CD4-positive, alpha-beta T cell treated with Interleukin-15 for 1 hour (primary cell): ENCODE measurements around the gene RBBP8NL.

ENCODE experiments used
- DNase-seq: peaks from one replicate; pipeline ENCODE4 v3.0.0-alpha.2; 2020

RBBP8NL gene

DNA sequence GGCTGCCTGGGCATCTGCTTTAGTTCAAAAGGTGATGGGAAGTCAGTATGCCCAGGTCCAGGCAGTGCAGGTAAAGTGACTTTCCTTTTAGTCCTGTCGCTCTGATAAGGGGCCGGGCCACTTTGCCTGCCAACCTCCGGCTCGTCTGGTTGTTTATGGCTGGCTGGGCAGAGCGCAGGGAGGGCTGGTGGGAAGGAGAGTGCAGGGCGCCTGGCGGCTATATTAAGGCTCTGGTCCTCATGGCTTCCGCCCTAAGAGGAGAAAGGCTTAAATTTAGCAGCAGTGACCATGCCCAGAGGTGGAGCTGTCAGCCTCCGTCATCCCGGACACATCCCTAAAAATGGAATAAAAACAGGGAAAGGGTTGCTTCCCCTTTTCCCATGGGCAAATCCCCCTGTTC lies 33.8 kb upstream of the RBBP8NL start:
- no peak for DNase-seq

DNA sequence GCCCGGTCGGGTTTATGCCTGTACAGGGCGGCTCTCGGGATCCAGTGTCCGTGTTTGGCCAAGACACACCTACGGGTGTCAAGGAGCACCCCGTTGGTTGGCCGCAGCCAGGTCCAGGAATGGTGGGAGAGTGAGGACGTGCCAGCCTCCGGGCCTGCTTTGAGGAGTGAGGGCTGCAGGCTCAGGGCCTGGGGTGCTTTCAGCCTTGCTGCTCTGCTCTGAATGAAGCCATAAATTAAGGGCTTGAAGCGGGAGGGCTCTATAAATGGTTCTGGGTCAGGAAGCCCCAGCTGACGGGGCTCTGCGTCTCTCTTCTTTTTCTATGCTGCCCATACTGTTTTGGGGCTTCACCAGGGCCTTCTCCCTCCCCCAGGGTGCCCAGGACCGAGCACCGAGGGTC lies 33.3 kb upstream of the RBBP8NL start:
- DNase-seq = no peak

GRCh38 chr20:62459488-62459887 lies 32.1 kb upstream of the RBBP8NL start:
- no peak for DNase-seq

- DNase-seq = no peak
Observed at GRCh38 chr20:62458275-62459251, 31.2 kb upstream of the RBBP8NL start.

GRCh38 chr20:62457831-62458230 lies 30.5 kb upstream of the RBBP8NL start:
- no peak for DNase-seq

GRCh38 chr20:62457098-62457497 lies 29.8 kb upstream of the RBBP8NL start:
- no peak for DNase-seq

GRCh38 chr20:62455929-62456328 lies 28.6 kb upstream of the RBBP8NL start:
- no peak for DNase-seq

DNA sequence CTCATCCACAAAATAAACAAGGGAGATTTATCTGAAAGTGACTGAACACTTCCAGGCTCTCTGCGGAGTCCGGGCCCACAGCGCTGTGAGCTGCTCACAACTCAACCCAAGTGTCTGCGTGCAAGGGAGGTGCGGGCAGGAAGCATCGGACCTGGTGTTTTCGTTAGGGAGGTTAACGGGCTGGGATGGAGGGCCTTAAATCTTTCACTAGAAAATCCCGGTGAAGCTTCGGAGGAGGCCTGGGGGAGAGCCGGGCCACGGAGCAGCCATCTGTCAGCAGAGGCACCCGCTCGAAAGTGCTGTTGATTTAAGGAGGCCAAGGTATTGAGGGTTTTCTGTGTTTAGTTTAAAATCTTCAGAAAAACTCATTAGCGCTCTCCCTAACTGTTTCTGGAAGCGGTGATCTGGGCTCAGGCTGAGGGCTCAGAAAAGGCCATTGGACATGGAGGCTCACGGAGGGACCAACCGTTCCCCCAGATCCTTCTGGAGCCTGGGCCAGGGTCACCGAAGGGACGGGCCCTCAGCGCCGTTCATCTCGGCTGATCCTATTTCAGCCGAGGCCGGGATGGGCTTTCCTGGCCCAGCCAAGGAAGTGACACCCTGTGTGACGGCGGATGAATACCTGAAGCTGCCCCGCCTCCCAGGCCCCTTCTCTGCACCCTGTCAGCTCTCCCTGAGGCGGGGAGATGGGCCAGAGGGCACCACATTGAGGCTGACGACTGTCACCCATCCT lies 27.7 kb upstream of the RBBP8NL start:
- DNase-seq = no peak

- no peak for DNase-seq
Observed at GRCh38 chr20:62453186-62453808, 26.0 kb upstream of the RBBP8NL start.

DNA sequence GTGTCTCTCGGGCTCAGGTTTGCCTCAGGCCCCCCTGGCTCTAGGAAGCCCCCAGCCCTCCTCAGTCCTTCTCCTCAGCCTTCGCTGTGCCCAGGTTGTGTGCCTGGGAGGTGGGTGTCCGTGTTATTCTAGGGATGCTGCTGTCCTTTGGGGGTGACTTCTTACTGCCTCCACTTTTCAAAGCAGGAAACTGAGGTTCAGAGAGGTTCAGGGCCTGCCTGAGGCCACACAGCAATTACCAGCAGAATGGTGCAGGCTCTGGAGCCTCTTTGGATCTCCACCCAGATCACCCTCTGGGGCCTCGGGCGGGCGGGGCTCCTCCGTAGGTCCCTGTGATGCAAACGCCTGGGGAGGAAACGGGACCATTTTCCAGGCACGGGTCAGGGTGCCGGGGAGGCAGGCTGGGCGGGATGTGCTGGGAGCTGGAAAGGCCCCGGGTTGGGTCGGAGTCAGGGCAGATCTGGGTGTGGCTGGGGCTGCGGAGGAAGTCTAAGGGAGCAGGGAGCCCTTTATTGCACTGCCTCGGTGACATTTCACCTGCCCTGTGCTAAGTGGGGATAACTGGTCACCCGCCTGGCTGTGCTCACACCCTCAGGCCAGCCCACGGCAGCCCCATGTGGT lies 25.2 kb upstream of the RBBP8NL start:
- DNase-seq = no peak

GRCh38 chr20:62451970-62452369 lies 24.6 kb upstream of the RBBP8NL start:
- DNase-seq = no peak

DNA sequence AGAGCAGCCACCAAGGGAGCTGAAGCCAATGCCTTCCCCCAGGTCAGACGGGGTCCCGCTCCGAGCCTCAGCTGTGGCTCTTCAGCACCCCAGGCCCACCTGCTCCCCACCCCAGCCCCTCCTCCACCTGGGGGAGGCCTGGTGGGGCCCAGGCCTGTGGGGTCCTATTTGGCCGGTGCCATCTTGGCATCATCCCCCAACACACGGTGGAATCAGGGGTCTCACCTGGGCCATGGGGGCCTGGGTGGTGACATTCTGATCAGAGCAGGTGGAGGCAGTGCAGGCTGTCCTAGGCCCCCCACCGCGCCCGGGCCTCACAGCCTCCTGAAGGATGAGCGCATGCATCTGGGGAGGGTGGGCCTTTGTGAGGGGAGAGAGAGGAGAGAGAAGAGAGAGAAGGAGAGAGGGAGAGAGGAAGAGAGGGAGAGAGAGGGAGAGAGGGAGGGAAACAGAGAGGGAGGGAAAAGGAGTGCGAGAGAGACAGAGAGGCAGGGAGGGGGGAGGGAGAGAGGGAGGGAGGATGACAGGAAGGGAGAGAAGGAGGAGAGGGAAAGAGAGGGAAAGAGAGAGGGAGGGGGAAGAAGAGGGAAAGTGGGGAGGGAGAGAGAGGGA lies 23.9 kb upstream of the RBBP8NL start:
- no peak for DNase-seq

DNA sequence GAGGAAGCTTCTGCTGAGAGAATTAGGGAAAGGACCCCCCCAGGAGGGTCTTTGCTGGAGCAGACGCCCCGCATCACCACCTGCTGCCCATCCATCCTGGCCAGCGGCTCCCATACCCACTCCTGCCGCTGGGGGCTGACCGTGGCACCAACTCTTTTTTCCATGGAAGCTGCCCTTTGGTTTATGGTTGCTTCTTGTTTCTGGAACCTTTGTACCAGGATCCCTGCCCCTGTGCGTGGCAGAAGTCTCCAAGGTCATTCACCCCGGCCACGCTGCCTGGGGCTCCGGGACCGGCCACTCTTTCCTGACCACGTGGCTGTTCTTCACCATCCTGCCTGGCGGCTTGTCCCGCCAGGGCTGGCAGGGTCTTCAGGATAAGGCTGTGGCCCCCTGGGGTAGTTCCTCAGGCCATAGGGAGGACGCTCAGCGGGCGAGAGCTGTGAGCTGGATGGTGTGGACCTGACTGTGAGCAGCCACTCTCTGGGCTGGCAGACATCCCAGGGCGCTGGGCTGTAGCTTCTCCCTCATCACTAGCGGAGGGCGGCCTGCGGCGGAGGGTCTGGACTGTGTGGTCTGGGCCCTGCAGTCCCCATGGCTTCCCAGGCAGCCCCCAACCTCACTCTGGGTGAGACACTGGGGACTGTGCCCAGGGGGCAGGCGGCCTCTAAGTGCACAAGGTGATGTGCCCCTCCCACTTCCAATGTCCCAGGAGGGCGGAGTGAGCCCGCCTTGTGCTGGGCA lies 22.8 kb upstream of the RBBP8NL start:
- no peak for DNase-seq

DNA sequence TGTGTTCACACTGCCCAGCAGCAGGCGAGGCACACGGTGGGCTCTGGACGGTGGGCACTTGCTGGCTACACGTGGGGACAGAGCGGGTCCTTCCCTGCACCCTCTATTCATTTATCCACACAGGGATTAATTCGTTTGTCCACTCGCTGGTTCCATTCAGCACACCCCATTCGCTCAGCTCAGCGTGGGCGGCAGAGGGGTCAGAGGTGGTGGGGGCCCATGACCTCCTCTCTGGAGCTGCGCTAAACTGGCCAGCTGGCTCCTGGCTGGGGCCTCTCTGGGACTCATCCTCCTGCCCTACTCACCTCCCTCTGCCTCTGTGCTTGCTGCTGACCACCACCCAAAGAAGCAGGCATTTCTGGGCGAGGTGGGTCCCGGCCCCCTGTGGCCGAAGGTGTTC lies 21.4 kb upstream of the RBBP8NL start:
- DNase-seq = no peak

DNA sequence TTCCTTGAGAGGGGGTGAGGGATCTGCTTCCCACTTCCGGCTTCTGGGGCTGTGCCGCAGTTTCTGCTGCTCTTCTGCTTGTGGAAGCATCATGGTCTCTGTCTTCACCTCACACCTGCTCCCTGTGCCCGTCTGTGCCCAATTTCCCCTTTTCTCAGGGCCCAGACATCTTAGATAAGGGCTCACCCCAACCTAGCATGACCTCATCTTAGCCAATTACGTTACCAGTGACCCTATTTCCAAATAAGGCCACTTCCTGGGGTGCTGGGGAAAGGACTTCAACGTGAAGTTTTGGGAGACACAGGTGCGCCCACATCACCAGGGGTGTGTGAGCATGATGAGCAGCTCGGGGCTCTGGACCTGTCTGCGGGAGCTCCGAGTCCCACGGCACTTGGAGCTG lies 20.7 kb upstream of the RBBP8NL start:
- no peak for DNase-seq

DNA sequence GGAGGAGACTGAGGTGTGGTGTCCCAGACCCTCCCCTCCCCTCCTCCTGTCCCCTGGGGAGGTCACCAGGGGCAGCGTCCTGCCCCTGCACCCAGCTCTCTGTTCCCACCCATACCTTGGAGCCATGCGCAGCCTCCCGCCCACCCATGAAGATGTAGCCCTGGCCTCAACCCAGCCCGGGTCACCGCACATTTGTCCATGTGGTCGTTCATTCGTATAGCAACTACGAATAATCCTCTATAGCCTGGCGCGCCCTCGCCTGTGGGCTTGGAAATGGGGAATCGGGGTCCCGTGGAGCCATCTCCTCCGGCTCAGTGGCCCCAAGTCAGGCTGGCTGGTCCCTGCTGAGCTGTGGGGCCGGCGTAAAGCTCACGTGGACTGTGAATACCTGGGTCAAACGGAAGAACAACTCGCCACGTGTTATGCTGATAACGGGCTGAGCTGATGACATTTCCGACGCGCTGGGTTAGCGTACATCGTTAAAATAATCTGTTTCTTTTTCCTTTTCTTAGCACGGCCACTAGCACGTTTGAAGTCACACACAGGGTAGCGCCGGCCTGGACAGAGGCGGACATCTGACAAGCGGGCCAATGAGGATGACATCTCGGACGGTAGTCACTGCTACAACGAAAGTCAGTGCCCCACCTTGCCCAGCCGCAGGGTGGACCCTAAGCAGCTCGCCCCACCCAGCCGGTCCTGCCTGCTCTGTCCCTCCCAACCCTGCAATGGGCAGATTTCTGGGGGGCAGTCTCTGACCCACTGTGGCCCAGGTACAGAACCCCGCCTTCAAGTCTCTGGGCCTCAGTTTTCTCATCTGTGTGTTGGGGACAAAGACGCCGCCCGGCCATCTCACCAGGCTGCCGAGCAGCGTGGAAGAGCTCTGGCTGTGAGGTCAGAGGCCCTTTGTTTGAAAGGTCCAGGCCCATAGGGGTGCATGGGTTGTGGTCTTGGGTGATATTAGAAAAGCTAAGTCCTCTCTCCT lies 19.8 kb upstream of the RBBP8NL start:
- DNase-seq = no peak

GRCh38 chr20:62446481-62446880 lies 19.1 kb upstream of the RBBP8NL start:
- DNase-seq = no peak

- DNase-seq = no peak
Observed at GRCh38 chr20:62445553-62446340, 18.4 kb upstream of the RBBP8NL start.

- no peak for DNase-seq
Observed at GRCh38 chr20:62444286-62444685, 16.9 kb upstream of the RBBP8NL start.

DNA sequence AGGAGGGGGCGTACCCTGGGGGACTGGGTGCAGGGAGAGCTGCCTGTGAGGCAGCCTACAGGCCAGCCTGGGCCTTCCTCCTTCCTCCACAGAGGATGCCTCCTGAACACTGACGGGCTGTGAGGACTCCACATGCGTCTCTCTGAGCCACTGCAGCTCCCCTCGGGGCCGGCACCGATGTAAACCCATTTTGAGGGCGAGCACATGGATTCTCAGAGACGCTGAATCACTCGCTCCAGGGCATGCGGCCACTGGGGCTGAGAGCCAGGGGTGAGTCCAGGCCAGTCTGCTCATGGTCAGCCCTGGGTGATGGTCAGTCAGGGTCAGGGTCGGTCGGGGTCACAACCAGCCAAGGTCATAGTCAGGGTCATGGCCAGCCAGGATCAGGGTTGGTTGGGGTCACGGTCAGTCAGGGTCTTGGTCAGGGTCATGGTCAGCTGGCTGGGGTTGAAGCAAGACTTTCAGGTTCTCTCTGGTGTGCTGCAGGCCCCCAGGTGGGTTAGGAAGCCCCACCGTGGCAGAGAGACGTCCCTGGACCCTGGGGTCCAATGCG lies 14.7 kb upstream of the RBBP8NL start:
- DNase-seq = no peak
